Right lobe of liver (tissue), 6 donors: ENCODE data around the gene ADAMTS16. TPM values are rescaled to one million over a fixed set of nuclear protein-coding genes. Genes with fewer than 3 reads are reported as not detected.

Experiments
- ATAC-seq, 4 donors: fragments of 200-7000 bp; cut with Tn5 transposase; one replicate each; pipeline ENCODE4 v1.9.1; 2020; ENCODE audit warnings: mild to moderate bottlenecking in 4 of 4, moderate library complexity in 4 of 4
- DNase-seq, 3 donors: peaks; one replicate each; pipeline ENCODE4 v3.0.0-alpha.2; 2020
- H3K27ac ChIP-seq, 3 donors: fragments of 200-600 bp; one replicate each; pipeline ENCODE4 v1.8.0; 2022
- H3K27me3 ChIP-seq, 2 donors: fragments of 200-600 bp; one replicate each; pipeline ENCODE4 v1.8.0; 2022
- H3K36me3 ChIP-seq, 4 donors: fragments of 200-600 bp; sonication (generic) in 1 of 4; one replicate each; pipeline versions ENCODE4 v1.5.1 to v1.8.0; 2017 to 2022; ENCODE audit warnings: control low read depth in 1 of 4
- H3K4me1 ChIP-seq, 4 donors: fragments of 200-600 bp; sonication (generic) in 1 of 4; one replicate each; pipeline versions ENCODE4 v1.5.1 to v1.8.0; 2017 to 2022; ENCODE audit warnings: control low read depth in 1 of 4
- H3K4me3 ChIP-seq, 3 donors: fragments of 200-600 bp; one replicate each; pipeline ENCODE4 v1.8.0; 2022
- H3K9me3 ChIP-seq, 4 donors: fragments of 200-600 bp; sonication (generic) in 1 of 4; one replicate each; pipeline versions ENCODE4 v1.5.1 to v1.8.0; 2017 to 2022; ENCODE audit warnings: control low read depth in 1 of 4
- CTCF ChIP-seq, 4 donors: fragments of 200-600 bp in 3 of 4; fragments of 450-650 bp in 1 of 4; IDR thresholded peaks; one replicate each; pipeline versions ENCODE4 v1.5.1 to v1.8.0; 2016 to 2022; ENCODE audit warnings: antibody characterized with exemption in 4 of 4, mild to moderate bottlenecking in 2 of 4
- POLR2A ChIP-seq: fragments of 450-650 bp; IDR thresholded peaks from one replicate; pipeline ENCODE4 v1.6.1; 2017; ENCODE audit warnings: antibody characterized with exemption, mild to moderate bottlenecking
- WGBS: methylation state at CpG from one replicate; pipeline ENCODE4 v1.1.6; 2018; ENCODE audit warnings: low coverage, low lambda C conversion rate; ENCODE audit not compliant: insufficient coverage; ENCODE audit errors: missing lambda C conversion rate; 5-methylcytosine and 5-hydroxymethylcytosine counted together
- intact Hi-C, 2 donors: fragments of 100-400 bp; cut with DNase I; formaldehyde crosslinking; loops; one replicate each; pipeline versions ENCODE4 v1.11.2 to v1.14.1; 2022
- total RNA-seq, 6 experiments: library from RNA; depleted of rRNA in 2 of 6; stranded (reverse); fragments of >200 nt in 2 of 6; fragmentation: NEBNext Ultra II Directional in 3 of 6; extraction: Animal tissue kit (Norgen Biotek cat#: 25700) in 3 of 6; gene quantifications; one replicate each; pipeline versions ENCODE4 v1.1.0 to v1.2.4, GENCODE V29; 2016 to 2023
- donor health status: DM: no; HTN: yes; CAD: no.
- donor health status: DM: no; HTN: no; CAD: no.
- donor health status: DM: no; HTN: no; CAD: no.
- donor health status: DM: no; HTN: yes; CAD: no.
- donor health status: DM: no; HTN: yes; CAD: no.

The ADAMTS16 gene
- total RNA-seq, 6 experiments from 2014 or later = not detected

- H3K27ac ChIP-seq = no peak overlapping the region
- H3K4me1 ChIP-seq = no peaks in the 10 kb centered on the region
- ATAC-seq (no peak), DNase-seq (no peak)
- H3K27me3 ChIP-seq = no peaks in the 10 kb centered on the region
- intact Hi-C loops = no loop called here
- no peaks in the 10 kb centered on the region for H3K36me3 ChIP-seq
- no peaks in the 10 kb centered on the region for H3K9me3 ChIP-seq
- no peak overlapping the region for H3K4me3 ChIP-seq
- no peak for TF ChIP-seq POLR2A
- TF ChIP-seq CTCF (IDR thresholded peaks at IDR 0.05) = no peak
- WGBS = 80% methylated on average over 13 of the region's 15 CpGs
These were observed 180.1 kb downstream of the ADAMTS16 start for GRCh38 chr5:5320062-5320805.

GRCh38 chr5:5321137-5321536 lies 181.0 kb downstream of the ADAMTS16 start:
- Histone ChIP-seq H3K4me1 (no peaks in the 10 kb centered on the region), H3K36me3 (no peaks in the 10 kb centered on the region), H3K4me3 (no peak overlapping the region), H3K27me3 (no peaks in the 10 kb centered on the region), H3K9me3 (no peaks in the 10 kb centered on the region), H3K27ac (no peak overlapping the region)
- WGBS = 100% methylated on average over 1 of the region's 2 CpGs
- no peak for TF ChIP-seq POLR2A
- TF ChIP-seq CTCF (IDR thresholded peaks at IDR 0.05) = no peak
- intact Hi-C loops = no loop called here
- ATAC-seq (no peak), DNase-seq (no peak)

GRCh38 chr5:5323551-5323950 lies 183.4 kb downstream of the ADAMTS16 start:
- Histone ChIP-seq H3K4me1 (no peaks in the 10 kb centered on the region), H3K27ac (no peak overlapping the region), H3K27me3 (no peaks in the 10 kb centered on the region), H3K9me3 (no peaks in the 10 kb centered on the region), H3K36me3 (no peaks in the 10 kb centered on the region), H3K4me3 (no peak overlapping the region)
- WGBS = 89% methylated on average over 1 of the region's 2 CpGs
- DNase-seq = no peak
- intact Hi-C loops = no loop called here
- no peak for TF ChIP-seq CTCF (IDR thresholded peaks at IDR 0.05)
- TF ChIP-seq POLR2A = no peak
- no peak for ATAC-seq

- intact Hi-C loops = no loop called here
- TF ChIP-seq POLR2A (no peak), CTCF (IDR thresholded peaks at IDR 0.05) (no peak)
- Histone ChIP-seq H3K4me1 (no peaks in the 10 kb centered on the region), H3K27me3 (no peaks in the 10 kb centered on the region), H3K9me3 (no peaks in the 10 kb centered on the region), H3K36me3 (no peaks in the 10 kb centered on the region), H3K27ac (no peak overlapping the region), H3K4me3 (no peak overlapping the region)
- no peak for DNase-seq
- ATAC-seq = no peak
- WGBS = 60% methylated on average over 3 of the region's 9 CpGs
These were observed 186.1 kb downstream of the ADAMTS16 start for GRCh38 chr5:5326115-5326758.
